ENCODE measurements around the gene GORASP1.

DNA sequence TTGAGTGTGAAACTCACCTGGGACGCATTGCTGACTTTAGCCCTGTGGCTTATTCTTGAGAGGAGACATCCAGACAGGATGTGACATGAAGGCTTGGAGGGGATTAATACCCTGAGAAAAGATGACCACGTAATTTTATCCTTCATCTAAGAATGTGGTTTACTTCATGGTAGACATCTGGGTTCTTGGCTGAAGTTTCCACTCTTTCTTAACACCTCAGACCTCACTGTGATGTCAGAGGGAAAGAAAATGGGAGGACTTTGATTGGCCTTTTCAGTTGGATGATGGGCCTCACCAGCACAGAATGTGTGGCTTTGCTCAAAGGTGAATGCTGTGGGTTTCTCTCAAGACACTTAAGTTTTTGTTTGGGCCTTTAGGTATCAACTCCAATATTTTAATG, 16.5 kb downstream of the GORASP1 start:
- TF ChIP-seq, protein P1, sequence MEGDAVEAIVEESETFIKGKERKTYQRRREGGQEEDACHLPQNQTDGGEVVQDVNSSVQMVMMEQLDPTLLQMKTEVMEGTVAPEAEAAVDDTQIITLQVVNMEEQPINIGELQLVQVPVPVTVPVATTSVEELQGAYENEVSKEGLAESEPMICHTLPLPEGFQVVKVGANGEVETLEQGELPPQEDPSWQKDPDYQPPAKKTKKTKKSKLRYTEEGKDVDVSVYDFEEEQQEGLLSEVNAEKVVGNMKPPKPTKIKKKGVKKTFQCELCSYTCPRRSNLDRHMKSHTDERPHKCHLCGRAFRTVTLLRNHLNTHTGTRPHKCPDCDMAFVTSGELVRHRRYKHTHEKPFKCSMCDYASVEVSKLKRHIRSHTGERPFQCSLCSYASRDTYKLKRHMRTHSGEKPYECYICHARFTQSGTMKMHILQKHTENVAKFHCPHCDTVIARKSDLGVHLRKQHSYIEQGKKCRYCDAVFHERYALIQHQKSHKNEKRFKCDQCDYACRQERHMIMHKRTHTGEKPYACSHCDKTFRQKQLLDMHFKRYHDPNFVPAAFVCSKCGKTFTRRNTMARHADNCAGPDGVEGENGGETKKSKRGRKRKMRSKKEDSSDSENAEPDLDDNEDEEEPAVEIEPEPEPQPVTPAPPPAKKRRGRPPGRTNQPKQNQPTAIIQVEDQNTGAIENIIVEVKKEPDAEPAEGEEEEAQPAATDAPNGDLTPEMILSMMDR (IDR thresholded peaks at IDR 0.05 in 8 of 11, conservative IDR thresholded peaks at IDR 0.05 in 3 of 11), result no peak
- no peak for TF ChIP-seq POLR2A (IDR thresholded peaks at IDR 0.05)

Data from spleen (tissue), 7 donors.